ENCODE measurements around the gene KIAA2012.

KIAA2012 gene

DNA sequence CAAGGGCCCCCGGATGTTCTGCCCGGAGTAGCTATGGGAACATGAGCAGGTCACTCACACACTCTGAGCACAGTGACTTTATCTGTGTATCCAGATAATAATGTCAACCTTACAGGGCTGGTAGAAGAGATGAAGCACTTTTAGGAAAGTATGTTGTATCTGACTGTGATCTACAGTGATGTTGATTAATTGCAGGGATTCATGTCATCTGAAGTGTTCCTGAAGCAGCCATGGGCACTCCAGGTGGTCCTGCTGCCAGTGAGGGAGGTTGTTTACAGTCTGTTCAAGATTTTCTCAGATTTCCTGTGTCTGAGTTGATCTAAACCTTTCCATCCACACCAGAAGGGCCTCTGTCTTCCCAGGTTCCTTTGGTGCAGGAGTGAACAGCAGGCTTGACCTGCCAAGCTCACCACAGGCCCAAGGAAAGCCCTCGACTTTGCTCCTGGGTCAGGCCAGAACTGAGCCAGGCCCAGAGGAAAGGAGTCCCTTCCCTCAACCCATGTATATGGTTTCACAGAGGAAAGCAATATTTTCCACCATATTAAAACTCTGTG is 28.0 kb downstream of the KIAA2012 start:
- TF ChIP-seq, protein P1, sequence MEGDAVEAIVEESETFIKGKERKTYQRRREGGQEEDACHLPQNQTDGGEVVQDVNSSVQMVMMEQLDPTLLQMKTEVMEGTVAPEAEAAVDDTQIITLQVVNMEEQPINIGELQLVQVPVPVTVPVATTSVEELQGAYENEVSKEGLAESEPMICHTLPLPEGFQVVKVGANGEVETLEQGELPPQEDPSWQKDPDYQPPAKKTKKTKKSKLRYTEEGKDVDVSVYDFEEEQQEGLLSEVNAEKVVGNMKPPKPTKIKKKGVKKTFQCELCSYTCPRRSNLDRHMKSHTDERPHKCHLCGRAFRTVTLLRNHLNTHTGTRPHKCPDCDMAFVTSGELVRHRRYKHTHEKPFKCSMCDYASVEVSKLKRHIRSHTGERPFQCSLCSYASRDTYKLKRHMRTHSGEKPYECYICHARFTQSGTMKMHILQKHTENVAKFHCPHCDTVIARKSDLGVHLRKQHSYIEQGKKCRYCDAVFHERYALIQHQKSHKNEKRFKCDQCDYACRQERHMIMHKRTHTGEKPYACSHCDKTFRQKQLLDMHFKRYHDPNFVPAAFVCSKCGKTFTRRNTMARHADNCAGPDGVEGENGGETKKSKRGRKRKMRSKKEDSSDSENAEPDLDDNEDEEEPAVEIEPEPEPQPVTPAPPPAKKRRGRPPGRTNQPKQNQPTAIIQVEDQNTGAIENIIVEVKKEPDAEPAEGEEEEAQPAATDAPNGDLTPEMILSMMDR (IDR thresholded peaks at IDR 0.05): no peak

DNA sequence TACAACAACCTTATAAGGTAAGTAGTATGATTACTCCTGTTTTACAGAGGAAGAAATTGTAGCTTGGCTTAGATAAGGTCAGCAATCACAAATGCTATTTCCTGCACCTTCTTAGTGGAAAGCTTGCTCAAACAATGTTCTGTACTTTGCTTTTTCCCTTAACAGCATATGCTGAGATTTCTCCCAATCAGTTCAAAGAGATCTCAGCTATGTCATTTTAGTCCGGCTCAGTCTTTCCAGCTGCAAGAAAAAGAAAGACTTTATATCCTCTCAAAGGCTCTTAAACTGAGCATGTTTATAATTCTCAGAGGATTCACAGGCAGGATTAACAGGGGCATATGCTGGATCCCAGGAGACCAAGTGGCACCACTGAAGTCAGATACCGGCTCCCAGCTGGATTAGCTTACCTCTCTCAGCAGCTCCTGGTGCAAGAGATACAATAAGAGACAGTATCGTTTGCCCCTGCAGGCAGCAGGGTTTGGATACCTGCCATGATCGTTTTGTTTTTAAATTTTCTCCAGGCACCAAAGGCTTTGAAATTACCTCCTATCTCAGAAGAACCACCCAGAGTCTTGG is 29.5 kb downstream of the KIAA2012 start:
- TF ChIP-seq, protein P1 (IDR thresholded peaks at IDR 0.05): no peak

DNA sequence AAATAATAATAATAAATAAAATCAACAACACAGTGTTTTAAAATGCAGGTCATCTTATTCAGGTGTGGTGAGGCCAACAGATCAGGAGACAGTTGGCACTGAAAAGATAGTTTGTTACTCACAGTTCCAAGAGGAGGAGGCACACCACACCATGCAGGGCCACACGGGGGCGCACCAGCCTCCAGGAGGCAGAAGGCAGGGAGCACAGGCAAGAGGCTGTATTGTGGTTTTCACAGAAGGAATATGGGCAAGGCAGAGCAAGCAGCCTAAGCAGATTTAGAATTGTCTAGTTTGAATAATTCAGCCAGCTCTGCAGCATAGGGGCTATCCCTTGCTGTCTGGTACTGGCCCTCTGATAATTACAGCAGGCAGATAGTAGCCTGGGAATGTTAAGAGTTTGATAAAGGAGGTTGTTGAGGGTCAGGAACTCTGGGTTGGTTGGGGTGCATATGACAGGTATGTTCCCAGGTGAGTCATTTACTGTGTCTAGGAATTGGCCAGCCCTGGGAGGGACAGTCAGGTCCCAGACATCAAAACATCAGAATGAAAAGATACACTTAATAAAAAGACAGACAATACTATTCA is 31.3 kb downstream of the KIAA2012 start:
- TF ChIP-seq, protein P1 (IDR thresholded peaks at IDR 0.05): peak; percentile 60

DNA sequence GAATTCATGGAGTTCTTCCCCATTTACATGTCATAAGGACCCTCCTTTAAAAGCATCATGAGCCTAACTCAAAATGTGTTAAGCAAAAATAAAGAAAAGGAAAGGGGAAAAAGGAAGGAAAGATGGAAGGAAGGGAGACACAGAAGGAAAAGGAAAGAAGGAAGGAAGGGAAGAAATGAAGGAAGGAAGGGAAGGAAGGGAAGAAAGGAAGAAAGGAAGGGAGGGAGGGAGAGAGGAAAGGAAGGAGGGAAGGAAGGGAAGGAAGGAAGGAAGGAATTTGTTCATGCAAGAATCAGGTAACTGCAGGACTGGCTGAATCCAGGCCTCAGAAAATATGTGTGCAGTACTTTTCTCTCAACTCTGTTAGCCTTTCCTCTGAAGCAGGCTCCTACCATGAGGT is 32.0 kb downstream of the KIAA2012 start:
- TF ChIP-seq, protein P1 (IDR thresholded peaks at IDR 0.05): no peak

DNA sequence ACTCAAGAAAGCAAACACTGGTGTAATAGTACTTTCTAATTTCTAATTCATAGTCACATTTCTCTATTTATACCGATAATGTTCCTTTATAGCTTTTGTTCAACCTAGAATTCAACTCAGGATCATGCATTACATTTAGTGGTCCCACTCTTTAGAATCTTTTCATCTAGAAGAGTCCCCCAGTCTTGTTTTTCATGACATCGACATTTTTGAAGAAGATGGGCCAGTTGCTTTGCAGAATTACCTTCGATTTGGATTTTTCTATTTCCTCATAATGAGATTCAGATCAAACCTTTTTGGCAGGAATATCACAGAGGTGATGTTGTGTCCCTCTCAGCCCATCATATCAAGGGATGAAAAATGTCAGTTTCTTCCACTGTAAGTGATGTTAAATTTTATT is 35.3 kb downstream of the KIAA2012 start:
- TF ChIP-seq, protein P1 (IDR thresholded peaks at IDR 0.05): no peak

DNA sequence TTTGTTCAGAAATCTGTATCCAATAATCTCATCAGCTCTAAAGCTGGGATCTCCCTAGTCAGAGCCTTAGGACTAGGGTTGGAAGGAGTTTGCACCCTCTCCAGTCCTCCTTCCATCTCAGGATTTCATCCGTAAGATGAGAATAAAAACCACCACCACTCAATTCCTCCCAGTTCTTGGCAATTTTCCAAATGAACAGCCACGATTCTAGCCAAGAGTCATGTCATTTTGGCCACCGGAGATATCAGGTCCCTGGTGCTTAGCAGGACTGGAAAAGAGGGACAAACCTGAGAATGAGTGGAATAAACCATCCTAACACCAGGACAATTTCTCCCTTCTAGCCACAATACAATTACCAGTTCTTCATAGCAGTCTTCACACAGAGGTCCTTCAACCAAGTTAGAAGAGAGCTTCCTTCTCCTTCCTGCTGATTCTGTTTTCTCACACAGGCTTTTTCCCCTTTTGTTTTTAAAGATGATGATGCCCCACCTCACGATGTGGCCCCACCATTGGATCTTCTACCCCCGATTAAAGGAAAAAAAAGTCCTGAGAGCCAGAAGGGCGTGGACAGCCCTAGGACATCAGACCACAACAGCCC is 36.2 kb downstream of the KIAA2012 start:
- TF ChIP-seq, protein P1 (IDR thresholded peaks at IDR 0.05): no peak

DNA sequence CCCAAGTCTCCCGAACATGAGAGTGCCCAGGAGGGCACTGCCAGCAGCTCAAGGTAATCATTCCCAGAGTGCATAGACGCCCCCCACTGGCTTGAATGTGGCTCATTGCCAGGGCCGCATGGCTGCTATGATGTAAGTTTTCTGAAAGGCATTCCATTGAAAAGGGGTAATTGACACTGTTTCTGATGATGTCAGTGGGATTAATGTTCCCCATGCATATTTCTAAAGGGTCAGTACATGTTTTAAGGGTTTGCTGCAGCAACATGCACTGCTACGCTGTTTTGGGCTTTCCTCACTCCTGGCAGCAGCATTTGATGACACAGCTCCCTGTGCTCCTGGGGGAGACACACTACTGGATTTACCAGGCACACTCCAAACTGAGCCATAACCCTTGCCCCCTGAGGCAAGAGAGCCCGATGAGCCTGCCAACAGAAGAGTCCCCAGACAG is 36.7 kb downstream of the KIAA2012 start:
- TF ChIP-seq, protein P1 (IDR thresholded peaks at IDR 0.05): no peak

All from LNCAP (cell line).